ENCODE data around the gene FAM168A.

Gene FAM168A

GRCh38 chr11:73623686-73624085 lies 25.8 kb upstream of the FAM168A start:
- TF ChIP-seq CTCF (IDR thresholded peaks at IDR 0.05; ENCODE audit: low read depth, low read length, missing control alignments) = no peak
- no peak for DNase-seq (ENCODE audit: low read depth)
- H3K4me3 ChIP-seq (ENCODE audit: low read depth, low read length) = no peak overlapping the region

GRCh38 chr11:73622926-73623593 lies 25.1 kb upstream of the FAM168A start:
- no peak for DNase-seq (ENCODE audit: low read depth)
- TF ChIP-seq CTCF (IDR thresholded peaks at IDR 0.05; ENCODE audit: low read depth, low read length, missing control alignments) = no peak
- no peak overlapping the region for H3K4me3 ChIP-seq (ENCODE audit: low read depth, low read length)

GRCh38 chr11:73614591-73614990 lies 16.7 kb upstream of the FAM168A start:
- no peak for DNase-seq (ENCODE audit: low read depth)
- no peak overlapping the region for H3K4me3 ChIP-seq (ENCODE audit: low read depth, low read length)
- TF ChIP-seq CTCF (IDR thresholded peaks at IDR 0.05; ENCODE audit: low read depth, low read length, missing control alignments) = no peak

- TF ChIP-seq CTCF (IDR thresholded peaks at IDR 0.05; ENCODE audit: low read depth, low read length, missing control alignments) = no peak
- DNase-seq (ENCODE audit: low read depth) = no peak
Measured at GRCh38 chr11:73612601-73613140, 14.8 kb upstream of the FAM168A start.

GRCh38 chr11:73598719-73599379 lies 937 bp upstream of the FAM168A start:
- no peak for TF ChIP-seq CTCF (IDR thresholded peaks at IDR 0.05; ENCODE audit: low read depth, low read length, missing control alignments)
- DNase-seq (ENCODE audit: low read depth) = no peak
- peak overlapping the region; percentile 81 for H3K4me3 ChIP-seq (ENCODE audit: low read depth, low read length)

More at GRCh38 chr11:73612601-73613140, 14.8 kb upstream of the FAM168A start:
- no peak overlapping the region for H3K4me3 ChIP-seq (ENCODE audit: low read depth, low read length)

GRCh38 chr11:73597336-73597955 lies 466 bp downstream of the FAM168A start:
- H3K4me3 ChIP-seq (ENCODE audit: low read depth, low read length) = peak overlapping the region; percentile 81
- TF ChIP-seq CTCF (IDR thresholded peaks at IDR 0.05; ENCODE audit: low read depth, low read length, missing control alignments) = no peak
- no peak for DNase-seq (ENCODE audit: low read depth)

All from GM12864 (cell line).